ENCODE results near the gene GALNT15.

DNA sequence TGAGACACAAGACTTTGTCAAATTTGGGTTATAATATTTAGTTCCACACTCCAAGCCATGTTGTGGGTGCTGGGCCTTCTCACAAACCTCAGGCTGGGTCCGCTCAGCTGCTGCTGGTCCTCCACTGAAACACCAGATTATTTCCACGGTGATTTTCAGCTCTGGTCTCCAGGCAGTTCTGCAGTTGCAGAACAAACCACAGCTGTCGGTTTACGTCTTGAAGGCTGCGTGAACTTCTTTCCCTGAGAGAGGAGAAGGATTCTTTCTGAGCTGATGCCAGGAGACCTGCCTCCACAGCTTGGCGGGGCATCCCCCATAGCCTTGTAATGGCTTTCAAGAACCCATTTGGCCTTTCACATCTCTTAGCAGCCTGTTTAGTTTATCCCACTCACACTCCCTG lies 16.2 kb downstream of the GALNT15 start:
- TF ChIP-seq, protein P1, sequence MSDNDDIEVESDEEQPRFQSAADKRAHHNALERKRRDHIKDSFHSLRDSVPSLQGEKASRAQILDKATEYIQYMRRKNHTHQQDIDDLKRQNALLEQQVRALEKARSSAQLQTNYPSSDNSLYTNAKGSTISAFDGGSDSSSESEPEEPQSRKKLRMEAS (IDR thresholded peaks at IDR 0.05; ENCODE audit: low read depth) = no peak
- TF ChIP-seq, protein P2, sequence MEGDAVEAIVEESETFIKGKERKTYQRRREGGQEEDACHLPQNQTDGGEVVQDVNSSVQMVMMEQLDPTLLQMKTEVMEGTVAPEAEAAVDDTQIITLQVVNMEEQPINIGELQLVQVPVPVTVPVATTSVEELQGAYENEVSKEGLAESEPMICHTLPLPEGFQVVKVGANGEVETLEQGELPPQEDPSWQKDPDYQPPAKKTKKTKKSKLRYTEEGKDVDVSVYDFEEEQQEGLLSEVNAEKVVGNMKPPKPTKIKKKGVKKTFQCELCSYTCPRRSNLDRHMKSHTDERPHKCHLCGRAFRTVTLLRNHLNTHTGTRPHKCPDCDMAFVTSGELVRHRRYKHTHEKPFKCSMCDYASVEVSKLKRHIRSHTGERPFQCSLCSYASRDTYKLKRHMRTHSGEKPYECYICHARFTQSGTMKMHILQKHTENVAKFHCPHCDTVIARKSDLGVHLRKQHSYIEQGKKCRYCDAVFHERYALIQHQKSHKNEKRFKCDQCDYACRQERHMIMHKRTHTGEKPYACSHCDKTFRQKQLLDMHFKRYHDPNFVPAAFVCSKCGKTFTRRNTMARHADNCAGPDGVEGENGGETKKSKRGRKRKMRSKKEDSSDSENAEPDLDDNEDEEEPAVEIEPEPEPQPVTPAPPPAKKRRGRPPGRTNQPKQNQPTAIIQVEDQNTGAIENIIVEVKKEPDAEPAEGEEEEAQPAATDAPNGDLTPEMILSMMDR (IDR thresholded peaks at IDR 0.05) = no peak
- TF ChIP-seq POLR2AphosphoS5 (IDR thresholded peaks at IDR 0.05; ENCODE audit: low read depth, low read length) (no peak), EP300 (IDR thresholded peaks at IDR 0.05; ENCODE audit: borderline replicate concordance in 1 of 2, low read depth in 1 of 2, low read length in 1 of 2) (no peak), JUND (IDR thresholded peaks at IDR 0.05) (no peak)
